ENCODE data around the gene MAP3K20. TPM values are rescaled to one million over a fixed set of nuclear protein-coding genes. Genes with fewer than 3 reads are reported as not detected.

Gene MAP3K20
- total RNA-seq, 1 donor from 2014 or later: 18.0 TPM

- Mint-ChIP-seq H3K9me3 (no peaks in the 10 kb centered on the region), H3K4me1 (peaks cover 16% of the 10 kb centered on the region), H3K27ac (no peak overlapping the region), H3K4me3 (no peak overlapping the region), H3K36me3 (peaks cover 10% of the 10 kb centered on the region), H3K27me3 (ENCODE audit: insufficient read depth, low read depth) (no peaks in the 10 kb centered on the region)
- H3K4me3 ChIP-seq: no peak overlapping the region
- peaks cover 3% of the 10 kb centered on the region for H4K20me1 ChIP-seq (ENCODE audit: low read depth)
- no peaks in the 10 kb centered on the region for H3K79me2 ChIP-seq (ENCODE audit: low read depth)
- no peaks in the 10 kb centered on the region for H3K36me3 ChIP-seq
- H3K27ac ChIP-seq: no peak overlapping the region
- H3K9ac ChIP-seq: no peak overlapping the region
- no peaks in the 10 kb centered on the region for H3K4me1 ChIP-seq
- H2AFZ ChIP-seq (replicated peaks): no peak overlapping the region
- no peaks in the 10 kb centered on the region for H3K9me3 ChIP-seq (ENCODE audit: low read depth)
- H3K27me3 ChIP-seq: no peaks in the 10 kb centered on the region
- no peak for DNase-seq (ENCODE audit: low spot score)
- TF ChIP-seq CTCF (IDR thresholded peaks at IDR 0.05) (no peak), EZH2 (IDR thresholded peaks at IDR 0.05) (no peak), EZH2phosphoT487 (IDR thresholded peaks at IDR 0.05) (no peak)
- H3F3A ChIP-seq (ENCODE audit: low read depth): no peaks in the 10 kb centered on the region
- no peak overlapping the region for H3K4me2 ChIP-seq
Observed at GRCh38 chr2:173095356-173095755, 19.7 kb downstream of the MAP3K20 start.

DNA sequence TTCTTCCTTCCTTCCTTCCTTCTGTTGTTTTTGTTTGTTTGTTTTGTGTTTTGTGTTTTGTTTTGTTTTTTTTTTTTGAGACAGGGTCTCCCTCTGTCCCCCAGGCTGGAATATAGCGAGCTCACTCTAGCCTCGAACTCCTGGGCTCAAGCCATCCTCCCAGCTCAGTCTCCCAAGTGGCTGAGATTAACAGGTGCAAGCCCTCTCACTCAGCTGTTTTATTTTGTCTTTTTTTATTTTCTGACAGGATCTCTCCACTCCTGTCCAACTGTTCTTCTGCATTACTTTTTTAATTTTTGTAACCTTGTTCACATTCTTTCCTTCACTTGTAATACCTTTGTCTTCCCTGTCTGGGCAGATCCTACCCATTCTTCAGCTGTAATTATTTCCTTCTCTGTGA is 23.6 kb downstream of the MAP3K20 start:
- Histone ChIP-seq H3K9me3 (ENCODE audit: low read depth) (no peaks in the 10 kb centered on the region), H3K79me2 (ENCODE audit: low read depth) (no peaks in the 10 kb centered on the region), H3K36me3 (no peaks in the 10 kb centered on the region), H3K9ac (no peak overlapping the region), H2AFZ (replicated peaks) (no peak overlapping the region), H4K20me1 (ENCODE audit: low read depth) (peaks cover 3% of the 10 kb centered on the region), H3K4me2 (no peak overlapping the region), H3K27me3 (no peaks in the 10 kb centered on the region), H3K27ac (no peak overlapping the region), H3F3A (ENCODE audit: low read depth) (no peaks in the 10 kb centered on the region), H3K4me1 (no peaks in the 10 kb centered on the region), H3K4me3 (no peak overlapping the region)
- no peak for DNase-seq (ENCODE audit: low spot score)
- H3K36me3 Mint-ChIP-seq: peaks cover 8% of the 10 kb centered on the region
- H3K27me3 Mint-ChIP-seq (ENCODE audit: insufficient read depth, low read depth): no peaks in the 10 kb centered on the region
- TF ChIP-seq CTCF (IDR thresholded peaks at IDR 0.05): no peak
- no peaks in the 10 kb centered on the region for H3K9me3 Mint-ChIP-seq
- no peaks in the 10 kb centered on the region for H3K4me1 Mint-ChIP-seq
- H3K4me3 Mint-ChIP-seq: no peak overlapping the region
- no peak overlapping the region for H3K27ac Mint-ChIP-seq

GRCh38 chr2:173099804-173100203 is 24.2 kb downstream of the MAP3K20 start:
- H3F3A ChIP-seq (ENCODE audit: low read depth): no peaks in the 10 kb centered on the region
- Mint-ChIP-seq H3K27ac (no peak overlapping the region), H3K9me3 (no peaks in the 10 kb centered on the region), H3K36me3 (peaks cover 8% of the 10 kb centered on the region), H3K4me3 (no peak overlapping the region), H3K27me3 (ENCODE audit: insufficient read depth, low read depth) (no peaks in the 10 kb centered on the region), H3K4me1 (no peaks in the 10 kb centered on the region)
- H3K36me3 ChIP-seq: no peaks in the 10 kb centered on the region
- H4K20me1 ChIP-seq (ENCODE audit: low read depth): peaks cover 3% of the 10 kb centered on the region
- no peaks in the 10 kb centered on the region for H3K4me1 ChIP-seq
- TF ChIP-seq EZH2 (IDR thresholded peaks at IDR 0.05) (no peak), EZH2phosphoT487 (IDR thresholded peaks at IDR 0.05) (no peak), CTCF (IDR thresholded peaks at IDR 0.05) (no peak)
- H3K79me2 ChIP-seq (ENCODE audit: low read depth): no peaks in the 10 kb centered on the region
- DNase-seq (ENCODE audit: low spot score): no peak
- H3K4me2 ChIP-seq: no peak overlapping the region
- no peak overlapping the region for H2AFZ ChIP-seq (replicated peaks)
- H3K9me3 ChIP-seq (ENCODE audit: low read depth): no peaks in the 10 kb centered on the region
- no peak overlapping the region for H3K9ac ChIP-seq
- H3K4me3 ChIP-seq: no peak overlapping the region
- H3K27ac ChIP-seq: no peak overlapping the region
- no peaks in the 10 kb centered on the region for H3K27me3 ChIP-seq

GRCh38 chr2:173101687-173102086 is 26.0 kb downstream of the MAP3K20 start:
- H3F3A ChIP-seq (ENCODE audit: low read depth): no peaks in the 10 kb centered on the region
- no peaks in the 10 kb centered on the region for H3K9me3 ChIP-seq (ENCODE audit: low read depth)
- TF ChIP-seq EZH2 (IDR thresholded peaks at IDR 0.05): no peak
- no peak for TF ChIP-seq EZH2phosphoT487 (IDR thresholded peaks at IDR 0.05)
- no peak for TF ChIP-seq CTCF (IDR thresholded peaks at IDR 0.05)
- no peak overlapping the region for H3K4me2 ChIP-seq
- no peaks in the 10 kb centered on the region for H3K36me3 ChIP-seq
- no peak for DNase-seq (ENCODE audit: low spot score)
- Mint-ChIP-seq H3K4me3 (no peak overlapping the region), H3K27ac (no peak overlapping the region), H3K4me1 (no peaks in the 10 kb centered on the region), H3K27me3 (ENCODE audit: insufficient read depth, low read depth) (no peaks in the 10 kb centered on the region), H3K9me3 (no peaks in the 10 kb centered on the region), H3K36me3 (peaks cover 7% of the 10 kb centered on the region)
- no peaks in the 10 kb centered on the region for H3K4me1 ChIP-seq
- H3K27ac ChIP-seq: no peak overlapping the region
- no peaks in the 10 kb centered on the region for H3K79me2 ChIP-seq (ENCODE audit: low read depth)
- H4K20me1 ChIP-seq (ENCODE audit: low read depth): peaks cover 3% of the 10 kb centered on the region
- H3K27me3 ChIP-seq: no peaks in the 10 kb centered on the region
- no peak overlapping the region for H2AFZ ChIP-seq (replicated peaks)
- no peak overlapping the region for H3K4me3 ChIP-seq
- H3K9ac ChIP-seq: no peak overlapping the region

Data from neural progenitor cell (in vitro differentiated cells).